Subcutaneous abdominal adipose tissue (tissue), 5 donors: ENCODE data around the gene SIGLEC15.
A peak's percentile ranks its signal among the peaks of the same experiment; 100 is the strongest.
"Not testable (repeated sequence)": the region's sequence is repeated elsewhere in the genome, so short reads cannot be mapped to it uniquely, and the experiment has no call there.

ENCODE experiments used
- H3K27ac ChIP-seq: one replicate; pipeline ENCODE4 v1.7.0; 2013; ENCODE audit warnings: low read depth, mild to moderate bottlenecking, inconsistent platforms, low read length, moderate library complexity
- H3K27me3 ChIP-seq, 5 donors: one replicate each; pipeline ENCODE4 v1.7.0; 2013; ENCODE audit warnings: low read length in 5 of 5, inconsistent platforms in 1 of 5; ENCODE audit not compliant: control insufficient read depth in 5 of 5, insufficient read depth in 4 of 5
- H3K36me3 ChIP-seq, 5 donors: one replicate each; pipeline ENCODE4 v1.7.0; 2013; ENCODE audit warnings: low read length in 5 of 5; ENCODE audit not compliant: control insufficient read depth in 5 of 5, insufficient read depth in 5 of 5
- H3K4me1 ChIP-seq, 5 donors: one replicate each; pipeline ENCODE4 v1.7.0; 2013; ENCODE audit warnings: low read length in 5 of 5, mild to moderate bottlenecking in 3 of 5, moderate library complexity in 1 of 5; ENCODE audit not compliant: control insufficient read depth in 5 of 5, insufficient read depth in 5 of 5
- H3K4me3 ChIP-seq, 5 donors: one replicate each; pipeline ENCODE4 v1.7.0; 2013; ENCODE audit warnings: low read length in 5 of 5, low read depth in 1 of 5
- H3K9ac ChIP-seq, 5 donors: one replicate each; pipeline ENCODE4 v1.7.0; 2013; ENCODE audit warnings: low read length in 5 of 5, mild to moderate bottlenecking in 4 of 5, moderate library complexity in 3 of 5
- H3K9me3 ChIP-seq, 5 donors: one replicate each; pipeline ENCODE4 v1.7.0; 2013; ENCODE audit warnings: low read length in 5 of 5; ENCODE audit not compliant: control insufficient read depth in 5 of 5
- donor health status: healthy.
- donor health status: healthy.
- donor health status: healthy.
- donor health status: healthy.
- donor health status: healthy.

SIGLEC15 gene

DNA sequence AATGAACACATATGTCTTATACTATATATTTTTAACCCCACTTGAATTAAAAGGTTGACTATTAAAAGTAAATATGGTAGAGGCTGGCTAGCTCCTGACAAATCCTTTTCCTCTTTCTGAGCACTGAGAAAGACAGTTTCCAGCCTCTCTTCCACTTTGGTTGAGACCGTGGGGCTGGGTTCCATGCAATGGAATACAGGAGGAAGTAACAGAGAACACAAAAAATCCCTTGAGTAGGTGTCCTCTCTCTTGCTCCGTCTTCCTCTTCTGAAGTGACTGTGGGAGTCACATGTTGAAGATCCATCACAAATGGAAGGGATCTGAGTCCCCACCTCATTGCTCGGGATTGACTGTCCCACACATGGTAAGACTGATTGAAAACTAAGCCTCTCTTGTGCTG is 36.6 kb upstream of the SIGLEC15 start:
- H3K4me1 ChIP-seq, result peaks cover 0 to 7% (median 0%) of the 10 kb centered on the region in 5 donors
- H3K27ac ChIP-seq, result no peak overlapping the region
- no peaks in the 10 kb centered on the region for H3K27me3 ChIP-seq
- H3K9me3 ChIP-seq, result peaks cover 0 to 8% (median 0%) of the 10 kb centered on the region in 5 donors
- no peak overlapping the region for H3K9ac ChIP-seq
- no peak overlapping the region for H3K4me3 ChIP-seq
- H3K36me3 ChIP-seq, result no peaks in the 10 kb centered on the region

DNA sequence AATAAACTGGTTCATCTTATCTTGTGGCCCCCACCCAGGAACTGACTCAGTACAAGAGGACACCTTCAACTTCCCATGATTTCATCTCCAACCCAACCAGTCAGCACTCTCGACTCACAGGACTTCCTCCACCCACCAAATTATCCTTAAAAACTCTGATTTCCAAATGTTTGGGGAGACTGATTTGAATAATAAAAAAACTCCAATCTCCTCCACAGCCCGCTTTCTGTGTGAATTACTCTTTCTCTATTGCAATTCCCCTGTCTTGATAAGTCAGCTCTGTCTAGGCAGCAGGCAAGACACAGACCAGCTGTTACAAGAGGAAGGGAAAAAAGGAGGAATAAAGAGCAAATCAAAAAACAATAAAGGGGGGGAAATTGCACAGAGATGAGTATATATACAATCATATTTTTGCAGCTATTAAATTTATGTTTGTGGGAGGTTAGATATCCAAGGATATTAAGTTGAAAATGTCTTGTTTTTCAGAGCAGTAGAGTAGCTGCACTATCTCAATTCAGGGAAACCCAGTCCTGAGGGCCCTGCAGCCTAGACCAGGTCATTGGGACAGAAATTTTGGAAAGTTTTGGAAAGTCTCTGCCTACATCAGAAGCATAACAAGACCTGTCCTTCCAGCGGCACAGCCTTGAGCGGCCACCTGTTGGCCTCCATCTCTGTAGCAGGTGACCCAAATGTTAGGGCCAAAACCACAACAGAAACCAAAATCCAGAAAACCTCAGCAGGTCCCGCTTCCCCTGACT is 32.8 kb upstream of the SIGLEC15 start:
- no peak overlapping the region for H3K9ac ChIP-seq
- H3K27me3 ChIP-seq, result no peaks in the 10 kb centered on the region
- no peak overlapping the region for H3K27ac ChIP-seq
- H3K9me3 ChIP-seq, result peaks cover 0 to 8% (median 0%) of the 10 kb centered on the region in 5 donors
- H3K4me3 ChIP-seq, result no peak overlapping the region
- H3K4me1 ChIP-seq, result no peaks in the 10 kb centered on the region
- H3K36me3 ChIP-seq, result no peaks in the 10 kb centered on the region

DNA sequence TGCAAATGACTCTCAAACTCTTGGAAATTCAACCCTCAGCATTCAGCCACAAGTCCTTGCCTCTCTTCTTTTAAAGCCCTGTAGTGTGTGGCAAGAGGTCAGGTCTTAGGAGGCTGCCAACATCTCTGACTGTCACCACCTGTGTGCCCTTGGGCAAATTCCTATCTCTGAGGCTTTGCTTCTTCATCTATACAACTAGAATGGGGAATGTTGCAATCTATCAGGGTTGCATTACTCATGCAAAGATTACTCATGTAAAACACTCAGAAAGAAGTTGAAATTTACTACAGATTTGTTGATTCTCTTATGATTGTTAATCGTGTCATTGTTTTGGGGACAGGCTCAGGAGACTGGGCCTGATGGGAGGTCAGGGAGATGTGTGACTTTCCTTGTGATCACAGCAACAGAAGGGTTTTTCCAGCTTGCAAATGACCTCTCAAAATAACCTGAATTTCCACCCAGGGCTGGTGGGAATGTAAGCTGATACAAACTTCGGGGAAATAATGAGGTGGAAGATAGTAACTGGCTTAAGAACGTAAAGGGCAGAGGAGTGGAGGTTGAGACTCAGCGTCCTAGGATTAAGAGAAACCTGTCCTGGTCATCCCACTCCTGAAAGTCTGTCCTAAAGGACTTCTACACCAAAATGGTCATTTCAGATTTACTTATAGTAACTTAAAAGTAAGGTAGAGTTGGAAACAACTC is 32.1 kb upstream of the SIGLEC15 start:
- H3K9ac ChIP-seq, result no peak overlapping the region
- H3K36me3 ChIP-seq, result no peaks in the 10 kb centered on the region
- no peaks in the 10 kb centered on the region for H3K27me3 ChIP-seq
- H3K4me1 ChIP-seq, result no peaks in the 10 kb centered on the region
- H3K4me3 ChIP-seq, result no peak overlapping the region
- H3K27ac ChIP-seq, result no peak overlapping the region
- peaks cover 0 to 8% (median 0%) of the 10 kb centered on the region in 5 donors for H3K9me3 ChIP-seq

DNA sequence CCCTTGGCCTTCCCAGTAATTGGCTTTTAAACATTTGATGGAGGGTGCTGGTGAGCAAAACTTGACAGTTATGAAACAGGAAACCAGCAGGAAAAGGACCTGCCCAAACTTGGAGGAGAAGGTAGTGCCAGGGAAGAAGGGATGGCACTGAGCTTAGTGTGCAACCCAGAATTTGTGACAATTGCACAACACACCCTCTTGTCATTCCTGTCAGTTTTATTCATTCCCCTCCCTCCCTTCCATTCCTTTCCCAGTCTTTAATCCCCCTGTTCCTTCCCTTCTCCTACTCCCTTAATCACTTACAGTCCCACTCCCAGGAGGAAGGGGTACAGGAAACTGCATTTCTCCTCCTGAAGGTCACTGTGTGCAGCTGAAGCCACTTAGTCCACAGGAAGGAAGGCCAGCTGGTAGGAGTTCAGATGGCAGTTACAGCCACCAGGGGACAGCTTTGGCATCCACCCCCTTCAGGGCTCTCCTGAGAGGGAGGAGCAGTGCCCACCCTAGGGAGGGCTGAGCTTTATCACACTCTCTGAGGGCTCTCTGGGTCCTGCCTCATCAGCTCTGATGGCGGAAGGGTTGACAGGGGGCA is 24.0 kb upstream of the SIGLEC15 start:
- no peaks in the 10 kb centered on the region for H3K36me3 ChIP-seq
- H3K27ac ChIP-seq, result no peak overlapping the region
- no peaks in the 10 kb centered on the region for H3K4me1 ChIP-seq
- H3K27me3 ChIP-seq, result no peaks in the 10 kb centered on the region
- H3K4me3 ChIP-seq, result no peak overlapping the region
- peaks cover 0 to 21% (median 2%) of the 10 kb centered on the region in 5 donors for H3K9me3 ChIP-seq
- no peak overlapping the region for H3K9ac ChIP-seq

DNA sequence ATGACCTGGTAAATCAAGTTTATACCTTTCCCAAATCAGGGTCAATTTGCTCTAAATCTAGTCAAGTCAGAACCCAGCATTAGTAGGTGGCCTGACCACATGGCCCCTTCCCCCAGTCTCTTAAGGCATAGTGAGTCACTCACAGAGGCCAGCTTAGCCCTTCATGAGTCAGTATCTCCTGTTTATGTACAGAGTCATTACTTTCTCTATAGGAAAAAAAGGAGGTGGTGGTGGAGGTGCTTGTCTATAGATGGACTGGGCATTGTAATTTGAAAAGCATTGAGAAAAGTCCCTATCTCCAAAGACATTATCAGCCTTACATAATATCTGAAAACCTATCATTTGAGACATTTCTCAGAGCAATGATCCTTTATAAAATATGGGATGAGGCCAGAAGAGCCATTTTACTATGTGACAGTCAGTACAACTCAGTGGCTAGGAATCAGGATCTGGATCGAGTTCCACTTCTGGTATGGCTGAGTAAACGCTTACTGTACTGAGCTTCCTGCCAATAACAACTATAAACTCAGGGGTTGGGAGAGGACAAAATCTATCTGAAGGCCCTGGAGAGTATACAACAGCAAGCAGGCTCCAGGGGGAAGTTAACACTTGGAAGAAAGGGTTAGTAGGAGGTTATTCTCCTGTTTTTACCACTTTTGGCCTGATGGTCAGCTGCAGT is 22.5 kb upstream of the SIGLEC15 start:
- Histone ChIP-seq H3K9me3 (peaks cover 0 to 23% (median 2%) of the 10 kb centered on the region in 5 donors), H3K9ac (no peak overlapping the region), H3K27ac (no peak overlapping the region), H3K4me3 (peak overlapping the region in 1 of 5 donors; percentile 29), H3K36me3 (no peaks in the 10 kb centered on the region), H3K27me3 (no peaks in the 10 kb centered on the region), H3K4me1 (no peaks in the 10 kb centered on the region)

DNA sequence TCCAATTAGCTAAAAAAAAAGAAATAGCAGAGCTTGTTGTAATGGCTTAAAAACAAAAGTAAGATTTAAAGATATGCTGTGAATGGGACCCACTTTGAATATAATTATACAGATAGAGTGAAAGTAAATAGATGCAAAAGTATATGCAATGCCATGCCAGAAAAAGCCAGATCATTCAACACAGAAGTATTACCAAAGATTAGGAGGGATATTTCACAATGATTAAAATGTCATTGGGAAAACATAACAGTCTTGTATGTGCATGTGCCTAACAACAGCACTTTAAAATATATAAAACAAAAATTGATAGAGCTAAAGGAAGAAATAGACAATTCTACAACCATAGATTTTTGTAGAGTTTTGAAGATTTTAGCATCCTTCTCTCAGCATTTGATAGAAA is 19.9 kb upstream of the SIGLEC15 start:
- Histone ChIP-seq H3K4me3 (no peak overlapping the region), H3K27me3 (no peaks in the 10 kb centered on the region), H3K9me3 (peaks cover 0 to 23% (median 2%) of the 10 kb centered on the region in 5 donors), H3K9ac (no peak overlapping the region), H3K36me3 (no peaks in the 10 kb centered on the region), H3K4me1 (no peaks in the 10 kb centered on the region), H3K27ac (no peak overlapping the region)

DNA sequence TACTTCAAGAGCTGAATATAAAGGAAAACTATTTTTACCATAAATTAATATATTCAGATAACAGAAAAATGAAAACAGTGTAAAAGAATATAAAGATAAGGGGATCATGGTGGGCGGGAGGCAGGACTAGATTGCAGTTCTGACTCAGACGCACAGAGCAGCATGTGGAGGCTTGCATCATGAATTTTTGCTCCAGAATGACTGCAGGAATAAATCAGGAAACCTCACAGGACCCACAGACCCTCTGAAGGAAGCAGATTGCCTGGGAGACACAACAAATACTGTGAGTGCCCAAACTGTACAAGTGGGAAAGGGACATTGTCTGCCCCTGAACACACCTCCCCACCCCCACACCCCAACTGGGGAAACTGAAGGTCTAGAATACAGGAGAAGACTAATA is 19.2 kb upstream of the SIGLEC15 start:
- Histone ChIP-seq H3K9me3 (peaks cover 0 to 23% (median 2%) of the 10 kb centered on the region in 5 donors), H3K4me3 (no peak overlapping the region), H3K9ac (no peak overlapping the region), H3K27ac (no peak overlapping the region), H3K27me3 (no peaks in the 10 kb centered on the region), H3K4me1 (no peaks in the 10 kb centered on the region), H3K36me3 (no peaks in the 10 kb centered on the region)

DNA sequence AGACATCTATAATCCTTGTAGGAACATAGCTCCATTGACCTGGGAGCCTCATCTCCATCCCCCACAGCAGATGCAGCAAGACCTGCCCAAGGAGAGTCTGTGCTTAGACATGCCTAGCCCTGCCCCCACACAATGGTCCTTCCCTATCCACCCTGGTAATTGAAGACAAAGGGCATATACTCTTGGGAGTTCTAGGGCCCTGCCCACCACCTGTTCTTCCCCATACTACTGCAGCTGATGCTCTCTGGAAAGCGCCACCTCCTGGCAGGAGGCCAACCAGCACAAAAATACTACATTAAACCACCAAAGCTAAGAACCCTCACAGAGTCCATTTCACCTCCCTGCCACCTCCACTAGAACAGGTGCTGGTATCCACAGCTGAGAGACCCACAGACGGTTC is 18.3 kb upstream of the SIGLEC15 start:
- peaks cover 0 to 23% (median 2%) of the 10 kb centered on the region in 5 donors for H3K9me3 ChIP-seq
- not testable (repeated sequence) for H3K27ac ChIP-seq, H3K36me3 ChIP-seq, H3K27me3 ChIP-seq, H3K4me3 ChIP-seq, H3K4me1 ChIP-seq, H3K9ac ChIP-seq

DNA sequence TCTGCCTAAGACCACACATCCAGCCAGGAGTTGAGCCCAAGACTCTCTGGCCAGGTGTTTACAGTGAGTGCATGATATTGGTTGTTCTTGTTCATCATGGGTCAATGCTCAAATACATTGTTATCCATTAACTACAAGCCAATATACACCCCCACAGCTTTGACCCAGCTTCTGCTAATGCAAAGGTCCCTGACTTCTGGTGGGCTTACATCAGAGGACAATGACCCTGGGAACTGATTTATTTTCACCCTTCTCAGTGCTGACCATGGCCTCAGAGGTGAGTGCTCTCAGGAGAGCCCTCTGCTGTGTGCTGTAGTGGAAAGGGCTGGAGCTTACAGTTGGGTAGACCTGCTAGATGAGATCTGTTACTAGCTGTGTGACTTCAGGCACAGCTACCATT is 10.7 kb upstream of the SIGLEC15 start:
- H3K9me3 ChIP-seq, H3K27ac ChIP-seq, H3K9ac ChIP-seq, H3K27me3 ChIP-seq, H3K36me3 ChIP-seq, H3K4me1 ChIP-seq, H3K4me3 ChIP-seq: not testable (repeated sequence)

DNA sequence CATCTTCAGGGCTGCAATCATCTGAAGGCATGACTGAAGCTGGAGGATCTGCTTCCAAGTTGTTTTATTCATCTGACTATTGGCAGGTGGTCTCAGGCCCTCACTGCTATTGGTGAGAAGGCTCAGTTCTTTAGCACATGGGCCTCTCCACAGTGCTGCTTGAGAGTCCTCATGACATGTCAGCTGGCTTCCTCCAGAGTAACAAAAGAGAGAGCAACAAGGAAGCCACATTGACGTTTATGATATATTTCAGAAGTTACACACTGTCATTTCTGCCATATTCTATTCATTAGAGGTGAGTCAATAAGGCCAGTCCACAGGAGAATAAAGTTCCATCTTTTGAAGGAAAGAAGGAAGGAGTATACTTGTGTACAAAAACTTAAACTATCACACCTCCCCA is 7.9 kb upstream of the SIGLEC15 start:
- no peak overlapping the region for H3K9ac ChIP-seq
- H3K9me3 ChIP-seq, result peaks cover 0 to 7% (median 3%) of the 10 kb centered on the region in 5 donors
- no peaks in the 10 kb centered on the region for H3K27me3 ChIP-seq
- no peak overlapping the region for H3K27ac ChIP-seq
- peak overlapping the region in 1 of 5 donors; percentile 1 for H3K4me3 ChIP-seq
- H3K36me3 ChIP-seq, result no peaks in the 10 kb centered on the region
- H3K4me1 ChIP-seq, result no peaks in the 10 kb centered on the region
